GM18526 (cell line): ENCODE results near the gene MCRIP2.

Experiments
- POLR2A ChIP-seq: IDR thresholded peaks from 3 replicates; pipeline ENCODE4 v1.6.1; 2011; ENCODE audit not compliant: insufficient read length; ENCODE audit errors: extremely low read depth

The MCRIP2 gene

GRCh38 chr16:683396-684070 is 41.9 kb downstream of the MCRIP2 start:
- no peak for TF ChIP-seq POLR2A

GRCh38 chr16:684071-684794 is 42.6 kb downstream of the MCRIP2 start, which contains the start of gene JMJD8:
Gene JMJD8, minus strand, starts transcription at chr16:684334. Its CDS starts 15 bp downstream, at chr16:684319.
- TF ChIP-seq POLR2A = peak; percentile 90

GRCh38 chr16:684961-685696 is 43.5 kb downstream of the MCRIP2 start:
- TF ChIP-seq POLR2A = no peak

- TF ChIP-seq POLR2A = no peak
Observed at GRCh38 chr16:685967-686366, 44.3 kb downstream of the MCRIP2 start.

GRCh38 chr16:686459-687260 is 45.0 kb downstream of the MCRIP2 start:
- no peak for TF ChIP-seq POLR2A

GRCh38 chr16:687499-687898 is 45.9 kb downstream of the MCRIP2 start:
- no peak for TF ChIP-seq POLR2A

- no peak for TF ChIP-seq POLR2A
Observed at GRCh38 chr16:689175-689897, 47.7 kb downstream of the MCRIP2 start.

- no peak for TF ChIP-seq POLR2A
Observed at GRCh38 chr16:692356-693108, 50.9 kb downstream of the MCRIP2 start.

GRCh38 chr16:693364-693763 is 51.7 kb downstream of the MCRIP2 start:
- no peak for TF ChIP-seq POLR2A

GRCh38 chr16:693766-694165 is 52.1 kb downstream of the MCRIP2 start:
- no peak for TF ChIP-seq POLR2A

GRCh38 chr16:694187-694862 is 52.7 kb downstream of the MCRIP2 start:
- no peak for TF ChIP-seq POLR2A

GRCh38 chr16:694863-695354 is 53.3 kb downstream of the MCRIP2 start:
- TF ChIP-seq POLR2A = no peak
